Calu3 (cell line): ENCODE results near the gene PTGES. TPM values are rescaled to one million over a fixed set of nuclear protein-coding genes. Genes with fewer than 3 reads are reported as not detected.

ENCODE experiments used
- BruUV-seq: library from RNA; stranded (reverse); fragments of 400-500 nt; replicated peaks from 2 replicates; lab custom pipeline; 2021; lab: Mats Ljungman, UMichigan
- CTCF ChIA-PET: fragments of 300-600 bp; sonication (Branson Sonifier 250); formaldehyde crosslinking; loops from one replicate; lab custom pipeline; 2022; ENCODE audit warnings: antibody characterized with exemption; lab: Charles Lee
- DNase-seq: peaks from one replicate; pipeline ENCODE4 v3.0.0; 2022
- H3K27ac Mint-ChIP-seq: one replicate; pipeline ENCODE4 v1.8.0; 2022; ENCODE audit warnings: mixed read lengths; ENCODE audit not compliant: unreplicated experiment
- H3K27me3 Mint-ChIP-seq: one replicate; pipeline ENCODE4 v1.8.0; 2022; ENCODE audit warnings: mixed read lengths; ENCODE audit not compliant: unreplicated experiment
- H3K36me3 Mint-ChIP-seq: one replicate; pipeline ENCODE4 v1.8.0; 2022; ENCODE audit warnings: mild to moderate bottlenecking, moderate library complexity, mixed read lengths; ENCODE audit not compliant: insufficient read depth, unreplicated experiment
- H3K4me1 Mint-ChIP-seq: one replicate; pipeline ENCODE4 v1.8.0; 2022; ENCODE audit warnings: mild to moderate bottlenecking, low read depth, mixed read lengths; ENCODE audit not compliant: unreplicated experiment
- H3K4me3 Mint-ChIP-seq: one replicate; pipeline ENCODE4 v1.8.0; 2022; ENCODE audit warnings: mild to moderate bottlenecking, low read depth, moderate library complexity, mixed read lengths; ENCODE audit not compliant: unreplicated experiment
- H3K9me3 Mint-ChIP-seq: one replicate; pipeline ENCODE4 v1.8.0; 2022; ENCODE audit warnings: low read depth, mixed read lengths; ENCODE audit not compliant: unreplicated experiment
- CTCF ChIP-seq: fragments of 200-600 bp; IDR thresholded peaks from one replicate; pipeline ENCODE4 v1.8.0; 2022; ENCODE audit warnings: antibody characterized with exemption; ENCODE audit not compliant: unreplicated experiment
- intact Hi-C: fragments of 100-400 bp; cut with micrococcal nuclease; formaldehyde crosslinking; loops from one replicate; pipeline ENCODE4 v1.10.0; 2022; ENCODE audit not compliant: unreplicated experiment
- total RNA-seq: library from RNA; stranded (reverse); gene quantifications from 2 replicates; pipeline ENCODE4 v1.2.3, GENCODE V29; 2022

The PTGES gene
- total RNA-seq, 1 experiment from 2014 or later: 6.3 TPM

- no peak for TF ChIP-seq CTCF
- intact Hi-C loops: no loop called here
- DNase-seq: no peak
- no peak overlapping the region for H3K27ac Mint-ChIP-seq
- BruUV-seq: no TSS peak
- H3K27me3 Mint-ChIP-seq: peaks cover 24% of the 10 kb centered on the region
- no peak overlapping the region for H3K4me3 Mint-ChIP-seq
- H3K9me3 Mint-ChIP-seq: no peaks in the 10 kb centered on the region
- H3K4me1 Mint-ChIP-seq: no peaks in the 10 kb centered on the region
- CTCF ChIA-PET: no interaction called here
- no peaks in the 10 kb centered on the region for H3K36me3 Mint-ChIP-seq
These were observed 21.3 kb downstream of the PTGES start for GRCh38 chr9:129731477-129732085.

GRCh38 chr9:129728744-129729143 lies 24.1 kb downstream of the PTGES start:
- intact Hi-C loops: no loop called here
- Mint-ChIP-seq H3K4me1 (no peaks in the 10 kb centered on the region), H3K27ac (no peak overlapping the region), H3K4me3 (no peak overlapping the region), H3K9me3 (no peaks in the 10 kb centered on the region), H3K27me3 (peaks cover 24% of the 10 kb centered on the region), H3K36me3 (no peaks in the 10 kb centered on the region)
- CTCF ChIA-PET: interaction anchor here (0.5 to 0.7 kb wide), 2 partner anchors 44 to 53 kb away, joined by 5 to 7 read pairs; no protein-coding TSS in a partner anchor
- BruUV-seq: no TSS peak
- no peak for TF ChIP-seq CTCF
- DNase-seq: no peak

GRCh38 chr9:129726322-129727160 lies 26.3 kb downstream of the PTGES start:
- CTCF ChIA-PET: interaction anchor here (0.7 to 1.6 kb wide), 4 partner anchors 11 to 588 kb away, joined by 3 to 6 read pairs (median 4); no protein-coding TSS in a partner anchor
- intact Hi-C loops: no loop called here
- Mint-ChIP-seq H3K4me3 (no peak overlapping the region), H3K27ac (no peak overlapping the region), H3K36me3 (no peaks in the 10 kb centered on the region), H3K9me3 (no peaks in the 10 kb centered on the region), H3K27me3 (peaks cover 8% of the 10 kb centered on the region), H3K4me1 (no peaks in the 10 kb centered on the region)
- TF ChIP-seq CTCF: peak; percentile 78
- DNase-seq: peak; percentile 61
- BruUV-seq: no TSS peak

GRCh38 chr9:129725795-129726251 lies 27.0 kb downstream of the PTGES start:
- BruUV-seq: no TSS peak
- Mint-ChIP-seq H3K36me3 (no peaks in the 10 kb centered on the region), H3K4me1 (no peaks in the 10 kb centered on the region), H3K9me3 (no peaks in the 10 kb centered on the region), H3K27ac (no peak overlapping the region), H3K27me3 (peaks cover under 1% of the 10 kb centered on the region), H3K4me3 (no peak overlapping the region)
- CTCF ChIA-PET: interaction anchor here (0.5 to 1.6 kb wide), 5 partner anchors 12 to 663 kb away, joined by 3 to 6 read pairs (median 4); no protein-coding TSS in a partner anchor
- no peak for TF ChIP-seq CTCF
- intact Hi-C loops: no loop called here
- DNase-seq: no peak
